Omental fat pad (tissue), 4 donors: ENCODE data around the gene BAHCC1. TPM values are rescaled to one million over a fixed set of nuclear protein-coding genes. Genes with fewer than 3 reads are reported as not detected.

ENCODE experiments used
- ATAC-seq: fragments of 150-250 bp; one replicate; pipeline ENCODE4 v1.9.1; 2016; ENCODE audit warnings: mild to moderate bottlenecking, moderate library complexity; ENCODE audit not compliant: low FRiP score
- DNase-seq: peaks from one replicate; pipeline ENCODE4 v3.0.0-alpha.2; 2019; ENCODE audit warnings: low spot score
- CTCF ChIP-seq, 3 donors: fragments of 450-650 bp; IDR thresholded peaks; one replicate each; pipeline ENCODE4 v1.5.1; 2016 to 2017; ENCODE audit warnings: antibody characterized with exemption in 3 of 3, mild to moderate bottlenecking in 3 of 3, moderate library complexity in 2 of 3
- total RNA-seq, 4 donors: library from RNA; depleted of rRNA; stranded (reverse); fragments of >200 nt; gene quantifications; one replicate each; pipeline ENCODE4 v1.1.0, GENCODE V29; 2016

Gene BAHCC1
- total RNA-seq, 4 donors from 2014 or later = 4.8 to 20.8 (median 7.1) TPM

DNA sequence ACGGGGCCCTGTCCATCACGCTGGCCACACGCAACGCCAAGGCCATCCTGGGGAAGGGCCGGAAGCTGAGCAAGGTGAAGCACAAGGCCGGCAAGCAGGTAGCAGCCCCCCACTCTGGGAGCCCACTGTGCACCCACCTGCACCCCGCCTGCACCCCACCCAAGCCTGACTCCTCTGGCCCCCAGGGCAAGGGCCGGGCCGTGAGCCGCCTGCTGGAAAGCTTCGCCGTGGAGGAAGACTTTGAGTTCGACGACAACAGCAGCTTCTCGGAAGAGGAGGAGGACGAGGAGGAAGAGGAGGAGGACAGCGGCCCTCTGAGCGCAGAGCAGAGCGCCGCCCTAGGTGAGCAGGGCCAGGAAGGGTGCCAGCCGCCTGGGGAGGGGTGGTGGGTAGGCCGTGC lies 63.4 kb downstream of the BAHCC1 start:
- no peak for TF ChIP-seq CTCF (IDR thresholded peaks at IDR 0.05)
- no peak for ATAC-seq
- no peak for DNase-seq

GRCh38 chr17:81459224-81459623 lies 64.0 kb downstream of the BAHCC1 start:
- ATAC-seq (no peak), DNase-seq (no peak)
- no peak for TF ChIP-seq CTCF (IDR thresholded peaks at IDR 0.05)

DNA sequence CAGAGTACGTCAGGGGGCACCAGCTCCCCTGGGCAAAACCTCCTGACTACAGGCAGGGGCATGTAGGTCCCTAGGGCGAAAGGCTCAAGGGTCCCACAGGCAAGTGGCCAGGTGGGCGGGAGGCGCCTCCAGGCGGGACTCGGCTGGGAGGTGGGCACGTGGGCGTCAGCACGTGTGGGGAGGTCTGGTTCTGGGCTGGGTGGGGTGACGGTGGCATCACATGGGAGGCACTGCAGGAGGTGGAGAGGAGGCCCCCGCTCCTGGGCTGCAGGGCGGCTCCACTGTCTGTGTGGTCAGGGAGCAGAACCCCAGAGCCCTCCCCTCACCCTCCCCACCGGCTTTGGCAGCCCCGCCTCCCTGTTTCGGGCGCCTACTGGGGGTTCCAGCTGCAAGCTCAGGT lies 64.6 kb downstream of the BAHCC1 start:
- no peak for ATAC-seq

GRCh38 chr17:81460856-81461460 lies 65.7 kb downstream of the BAHCC1 start:
- ATAC-seq (no peak), DNase-seq (no peak)
- TF ChIP-seq CTCF (IDR thresholded peaks at IDR 0.05) = no peak

More for the DNA sequence above, 64.6 kb downstream of the BAHCC1 start:
- DNase-seq = no peak
- no peak for TF ChIP-seq CTCF (IDR thresholded peaks at IDR 0.05)

- TF ChIP-seq CTCF (IDR thresholded peaks at IDR 0.05) = no peak
- ATAC-seq (no peak), DNase-seq (no peak)
Measured at GRCh38 chr17:81461607-81462500, 66.6 kb downstream of the BAHCC1 start.

DNA sequence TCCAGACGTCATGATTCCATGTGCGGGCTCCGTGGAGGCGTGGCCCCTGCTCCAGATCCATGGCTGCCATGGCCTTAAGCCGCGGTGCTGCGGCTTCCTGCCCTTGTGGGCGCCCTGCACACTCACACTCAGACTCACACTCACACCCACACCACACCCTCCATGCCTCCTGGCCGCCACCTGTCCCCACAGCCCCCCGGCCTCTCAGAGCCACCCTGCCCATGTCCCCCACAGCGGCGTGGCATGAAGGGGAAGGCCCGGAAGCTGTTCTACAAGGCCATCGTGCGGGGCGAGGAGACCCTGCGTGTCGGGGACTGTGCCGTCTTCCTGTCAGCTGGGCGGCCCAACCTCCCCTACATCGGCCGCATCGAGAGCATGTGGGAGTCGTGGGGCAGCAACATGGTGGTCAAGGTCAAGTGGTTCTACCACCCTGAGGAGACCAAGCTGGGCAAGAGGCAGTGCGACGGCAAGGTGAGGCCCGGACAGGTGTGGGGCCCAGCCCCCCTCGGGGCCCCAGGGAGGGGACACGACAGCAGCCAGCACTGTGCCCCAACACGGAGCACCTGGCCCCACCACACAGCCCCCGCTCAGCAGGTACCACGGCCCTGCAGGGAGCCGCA lies 67.4 kb downstream of the BAHCC1 start:
- TF ChIP-seq CTCF (IDR thresholded peaks at IDR 0.05) = no peak
- no peak for DNase-seq
- no peak for ATAC-seq
